HCT116 (cell line): Measurements from ENCODE around the gene COL4A1. TPM values are rescaled to one million over a fixed set of nuclear protein-coding genes. Genes with fewer than 3 reads are reported as not detected.

Experiments used
- ATAC-seq: fragments of 200-7000 bp; cut with Tn5 transposase; 2 replicates; pipeline ENCODE4 v1.9.1; 2020; ENCODE audit warnings: mild to moderate bottlenecking, moderate library complexity
- BruUV-seq: library from RNA; stranded (reverse); fragments of 400-500 nt; replicated peaks from 2 replicates; lab custom pipeline; 2021; lab: Mats Ljungman, UMichigan
- CTCF ChIA-PET: fragments of 300-600 bp; sonication (Branson Sonifier 250); formaldehyde crosslinking; loops from one replicate; lab custom pipeline; 2021; ENCODE audit warnings: antibody characterized with exemption; lab: Charles Lee
- POLR2A ChIA-PET: fragments of 300-600, 350-600 bp; sonication (Branson Sonifier 250); formaldehyde crosslinking; loops from one replicate; lab custom pipeline; 2021; ENCODE audit warnings: antibody characterized with exemption; lab: Charles Lee
- RAD21 ChIA-PET, 2 experiments: fragments of 300-600 bp; sonication (Branson Sonifier 250); formaldehyde crosslinking; loops; one replicate each; lab custom pipeline; 2023; ENCODE audit warnings: low total read pairs in 2 of 2; ENCODE audit not compliant: uncharacterized antibody in 2 of 2, unreplicated experiment in 2 of 2, low non-redundant PET in 1 of 2; lab: Charles Lee
- DNase-seq: peaks from one replicate; pipeline ENCODE4 v3.0.0-alpha.2; 2010; ENCODE audit warnings: low read depth, low spot score
- H2AFZ ChIP-seq: fragments of 200-600 bp; shearing (Covaris generic), sonication (generic); 2 replicates; pipeline ENCODE4 v1.6.1; 2017; ENCODE audit warnings: low read depth, mixed run types, mixed read lengths, antibody characterized with exemption, low read length; ENCODE audit not compliant: poor library complexity, severe bottlenecking
- H3K27ac ChIP-seq: 2 replicates; pipeline ENCODE4 v1.5.1; 2012; ENCODE audit warnings: low read depth, low read length
- H3K27me3 ChIP-seq: fragments of 200-600 bp; sonication (generic); 2 replicates; pipeline ENCODE4 v1.6.1; 2016; ENCODE audit warnings: mixed run types, low read length, mixed read lengths; ENCODE audit not compliant: insufficient read depth
- H3K36me3 ChIP-seq, 2 experiments: fragments of 200-500 bp in 1 of 2; fragments of 200-600 bp in 1 of 2; sonication (Bioruptor generic) in 1 of 2; sonication (generic) in 1 of 2; 2 replicates each; pipeline versions ENCODE4 v1.5.1 to v1.6.1; 2014 to 2016; ENCODE audit warnings: low read length in 2 of 2, inconsistent platforms in 1 of 2, mixed read lengths in 1 of 2, mixed run types in 1 of 2; ENCODE audit not compliant: insufficient read depth in 2 of 2, control insufficient read depth in 1 of 2
- H3K4me1 ChIP-seq, 2 experiments: fragments of 200-600 bp in 1 of 2; sonication (generic) in 1 of 2; 2 replicates each; pipeline versions ENCODE4 v1.5.1 to v1.6.1; 2012 to 2017; ENCODE audit warnings: low read length in 2 of 2, inconsistent platforms in 1 of 2, mild to moderate bottlenecking in 1 of 2, mixed read lengths in 1 of 2, mixed run types in 1 of 2, moderate library complexity in 1 of 2; ENCODE audit not compliant: insufficient read depth in 2 of 2, control insufficient read depth in 1 of 2
- H3K4me2 ChIP-seq: fragments of 200-600 bp; sonication (generic); 2 replicates; pipeline ENCODE4 v1.6.1; 2017; ENCODE audit warnings: mixed run types, low read length, mixed read lengths
- H3K4me3 ChIP-seq, 2 experiments: fragments of 200-600 bp in 1 of 2; sonication (generic) in 1 of 2; replicated peaks in 1 of 2; 2 replicates each; pipeline ENCODE4 v1.5.1; 2011 to 2016; ENCODE audit warnings: low read length in 2 of 2, control low read depth in 1 of 2, low read depth in 1 of 2, mild to moderate bottlenecking in 1 of 2, mixed read lengths in 1 of 2, mixed run types in 1 of 2
- H3K79me2 ChIP-seq: fragments of 200-600 bp; sonication (generic); 2 replicates; pipeline ENCODE4 v1.6.1; 2017; ENCODE audit warnings: mild to moderate bottlenecking, mixed run types, low read length, moderate library complexity, mixed read lengths; ENCODE audit not compliant: insufficient read depth
- H3K9ac ChIP-seq: fragments of 200-600 bp; sonication (generic); 2 replicates; pipeline ENCODE4 v1.6.1; 2016; ENCODE audit warnings: low read length, mixed read lengths
- H3K9me2 ChIP-seq: fragments of 200-600 bp; sonication (generic), shearing (Covaris generic); 2 replicates; pipeline ENCODE4 v1.6.1; 2017; ENCODE audit warnings: mixed run types, mild to moderate bottlenecking, moderate library complexity; ENCODE audit not compliant: insufficient read depth
- H3K9me3 ChIP-seq, 2 experiments: fragments of 200-500 bp in 1 of 2; fragments of 200-600 bp in 1 of 2; sonication (Bioruptor generic) in 1 of 2; sonication (generic) in 1 of 2; 2 replicates each; pipeline ENCODE4 v1.6.1; 2014 to 2017; ENCODE audit warnings: low read length in 2 of 2, mixed read lengths in 2 of 2, inconsistent platforms in 1 of 2, low read depth in 1 of 2, mild to moderate bottlenecking in 1 of 2, mixed run types in 1 of 2, moderate library complexity in 1 of 2; ENCODE audit not compliant: control insufficient read depth in 1 of 2, insufficient read depth in 1 of 2
- H4K20me1 ChIP-seq: fragments of 200-600 bp; sonication (generic), shearing (Covaris generic); 2 replicates; pipeline ENCODE4 v1.6.1; 2017; ENCODE audit warnings: mixed run types, mild to moderate bottlenecking, moderate library complexity; ENCODE audit not compliant: insufficient read depth
- EGR1 ChIP-seq: IDR thresholded peaks from 2 replicates; pipeline ENCODE4 v1.6.1; 2012; ENCODE audit warnings: low read depth
- ELF1 ChIP-seq: IDR thresholded peaks from 2 replicates; pipeline ENCODE4 v1.6.1; 2012; ENCODE audit warnings: low read depth, borderline replicate concordance
- EZH2 ChIP-seq: fragments of 200-600 bp; sonication (generic); IDR thresholded peaks from 2 replicates; pipeline ENCODE4 v1.6.1; 2017; ENCODE audit warnings: antibody characterized with exemption, mixed run types
- FOSL1 ChIP-seq: IDR thresholded peaks from 2 replicates; pipeline ENCODE4 v1.6.1; 2012; ENCODE audit warnings: low read depth
- POLR2A ChIP-seq: IDR thresholded peaks from 2 replicates; pipeline ENCODE4 v1.7.0; 2011; ENCODE audit warnings: borderline replicate concordance; ENCODE audit not compliant: insufficient read depth, insufficient read length; ENCODE audit errors: extremely low read depth
- TCF7L2 ChIP-seq: IDR thresholded peaks from 2 replicates; pipeline ENCODE4 v1.7.0; 2011; ENCODE audit warnings: borderline replicate concordance, inconsistent platforms; ENCODE audit not compliant: insufficient read depth, insufficient read length; ENCODE audit errors: extremely low read depth
- intact Hi-C: fragments of 100-400 bp; cut with micrococcal nuclease; formaldehyde crosslinking; loops from 2 replicates; pipeline ENCODE4 v1.10.0; 2022
- total RNA-seq: library from RNA; stranded (reverse); gene quantifications from one replicate; pipeline ENCODE4 v1.2.1, GENCODE V29; 2021; ENCODE audit not compliant: unreplicated experiment
- TF ChIP-seq, protein P1 (sequence below): IDR thresholded peaks from 2 replicates; pipeline ENCODE4 v1.6.1; 2012
- TF ChIP-seq, protein P2 (sequence below), 3 experiments: fragments of 200-600 bp in 1 of 3; sonication (generic) in 1 of 3; IDR thresholded peaks in 2 of 3; conservative IDR thresholded peaks in 1 of 3; 2 replicates each; pipeline ENCODE4 v1.5.1; 2012 to 2017; ENCODE audit warnings: low read depth in 2 of 3, low read length in 2 of 3, antibody characterized with exemption in 1 of 3, borderline replicate concordance in 1 of 3, control low read depth in 1 of 3, mild to moderate bottlenecking in 1 of 3, mixed read lengths in 1 of 3, mixed run types in 1 of 3, moderate library complexity in 1 of 3; ENCODE audit not compliant: insufficient read depth in 1 of 3
- TF ChIP-seq, protein P3 (sequence below): IDR thresholded peaks from 2 replicates; pipeline ENCODE4 v1.6.1; 2011; ENCODE audit warnings: mild to moderate bottlenecking, low read length, moderate library complexity; ENCODE audit not compliant: insufficient replicate concordance; ENCODE audit errors: extremely low read depth

The COL4A1 gene
- total RNA-seq, 1 experiment from 2014 or later, result 0.57 TPM

DNA sequence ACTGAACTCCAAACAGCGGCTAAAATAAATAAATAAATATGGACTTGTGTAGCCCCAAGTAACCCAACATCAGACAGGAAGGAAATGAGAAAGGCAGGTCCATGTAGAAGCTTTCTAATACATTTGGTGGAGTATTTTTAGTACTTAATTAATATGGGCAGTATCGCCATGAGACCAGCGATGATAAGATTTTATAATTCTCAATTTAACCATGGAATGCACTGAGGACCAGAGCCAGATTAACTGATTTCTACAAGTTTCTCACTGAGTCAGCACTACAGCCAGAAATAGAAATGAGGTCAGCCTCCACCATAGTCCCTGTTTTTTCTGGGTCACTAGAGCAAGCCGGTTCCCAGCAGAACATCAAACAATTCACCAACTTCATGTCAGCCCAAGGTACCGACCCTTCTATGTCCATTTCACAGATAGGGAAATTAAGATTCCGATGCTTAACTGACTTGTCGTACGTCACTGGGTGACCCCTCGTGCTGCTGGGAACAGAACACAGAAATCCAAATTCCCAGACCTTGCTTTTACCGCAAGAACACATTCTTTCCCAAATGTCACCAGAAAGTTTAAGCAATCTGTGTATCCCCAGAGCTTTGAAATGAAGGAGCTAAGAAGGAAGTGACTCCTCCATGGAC is 90.4 kb downstream of the COL4A1 start:
- no peak overlapping the region for H2AFZ ChIP-seq
- H3K4me1 ChIP-seq, result peaks cover 0 to 6% of the 10 kb centered on the region in 2 experiments; a peak in 1 of 4 replicates
- no peak overlapping the region for H3K4me3 ChIP-seq
- H3K27ac ChIP-seq, result no peak overlapping the region
- no peaks in the 10 kb centered on the region for H3K79me2 ChIP-seq
- H3K4me2 ChIP-seq, result no peak overlapping the region
- BruUV-seq, result no TSS peak
- ATAC-seq (no peak), DNase-seq (no peak)
- H3K9ac ChIP-seq, result no peak overlapping the region
- ChIA-PET POLR2A (no interaction called here), RAD21 (no interaction called here), CTCF (interaction anchor here (0.5 kb wide), 1 partner anchor 226 kb away, joined by 3 read pairs; no protein-coding TSS in a partner anchor)
- TF ChIP-seq POLR2A (no peak), FOSL1 (no peak), TCF7L2 (no peak), EZH2 (no peak), EGR1 (no peak), ELF1 (no peak)
- TF ChIP-seq, protein P1, sequence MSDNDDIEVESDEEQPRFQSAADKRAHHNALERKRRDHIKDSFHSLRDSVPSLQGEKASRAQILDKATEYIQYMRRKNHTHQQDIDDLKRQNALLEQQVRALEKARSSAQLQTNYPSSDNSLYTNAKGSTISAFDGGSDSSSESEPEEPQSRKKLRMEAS, result no peak
- TF ChIP-seq, protein P2, sequence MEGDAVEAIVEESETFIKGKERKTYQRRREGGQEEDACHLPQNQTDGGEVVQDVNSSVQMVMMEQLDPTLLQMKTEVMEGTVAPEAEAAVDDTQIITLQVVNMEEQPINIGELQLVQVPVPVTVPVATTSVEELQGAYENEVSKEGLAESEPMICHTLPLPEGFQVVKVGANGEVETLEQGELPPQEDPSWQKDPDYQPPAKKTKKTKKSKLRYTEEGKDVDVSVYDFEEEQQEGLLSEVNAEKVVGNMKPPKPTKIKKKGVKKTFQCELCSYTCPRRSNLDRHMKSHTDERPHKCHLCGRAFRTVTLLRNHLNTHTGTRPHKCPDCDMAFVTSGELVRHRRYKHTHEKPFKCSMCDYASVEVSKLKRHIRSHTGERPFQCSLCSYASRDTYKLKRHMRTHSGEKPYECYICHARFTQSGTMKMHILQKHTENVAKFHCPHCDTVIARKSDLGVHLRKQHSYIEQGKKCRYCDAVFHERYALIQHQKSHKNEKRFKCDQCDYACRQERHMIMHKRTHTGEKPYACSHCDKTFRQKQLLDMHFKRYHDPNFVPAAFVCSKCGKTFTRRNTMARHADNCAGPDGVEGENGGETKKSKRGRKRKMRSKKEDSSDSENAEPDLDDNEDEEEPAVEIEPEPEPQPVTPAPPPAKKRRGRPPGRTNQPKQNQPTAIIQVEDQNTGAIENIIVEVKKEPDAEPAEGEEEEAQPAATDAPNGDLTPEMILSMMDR (IDR thresholded peaks at IDR 0.05 in 2 of 3, conservative IDR thresholded peaks at IDR 0.05 in 1 of 3; ENCODE audit: borderline replicate concordance in 1 of 3, insufficient read depth in 1 of 3, low read depth in 2 of 3, low read length in 2 of 3), result no peak
- TF ChIP-seq, protein P3, sequence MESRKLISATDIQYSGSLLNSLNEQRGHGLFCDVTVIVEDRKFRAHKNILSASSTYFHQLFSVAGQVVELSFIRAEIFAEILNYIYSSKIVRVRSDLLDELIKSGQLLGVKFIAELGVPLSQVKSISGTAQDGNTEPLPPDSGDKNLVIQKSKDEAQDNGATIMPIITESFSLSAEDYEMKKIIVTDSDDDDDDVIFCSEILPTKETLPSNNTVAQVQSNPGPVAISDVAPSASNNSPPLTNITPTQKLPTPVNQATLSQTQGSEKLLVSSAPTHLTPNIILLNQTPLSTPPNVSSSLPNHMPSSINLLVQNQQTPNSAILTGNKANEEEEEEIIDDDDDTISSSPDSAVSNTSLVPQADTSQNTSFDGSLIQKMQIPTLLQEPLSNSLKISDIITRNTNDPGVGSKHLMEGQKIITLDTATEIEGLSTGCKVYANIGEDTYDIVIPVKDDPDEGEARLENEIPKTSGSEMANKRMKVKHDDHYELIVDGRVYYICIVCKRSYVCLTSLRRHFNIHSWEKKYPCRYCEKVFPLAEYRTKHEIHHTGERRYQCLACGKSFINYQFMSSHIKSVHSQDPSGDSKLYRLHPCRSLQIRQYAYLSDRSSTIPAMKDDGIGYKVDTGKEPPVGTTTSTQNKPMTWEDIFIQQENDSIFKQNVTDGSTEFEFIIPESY, result no peak
- H3K27me3 ChIP-seq, result no peaks in the 10 kb centered on the region
- intact Hi-C loops, result no loop called here
- H3K9me2 ChIP-seq, result no peaks in the 10 kb centered on the region
- no peaks in the 10 kb centered on the region for H4K20me1 ChIP-seq
- no peaks in the 10 kb centered on the region for H3K36me3 ChIP-seq
- H3K9me3 ChIP-seq, result no peaks in the 10 kb centered on the region
